Measurements from ENCODE around the gene TNFRSF14.
"Not testable (repeated sequence)": the region's sequence is repeated elsewhere in the genome, so short reads cannot be mapped to it uniquely, and the experiment has no call there.

TNFRSF14 gene

DNA sequence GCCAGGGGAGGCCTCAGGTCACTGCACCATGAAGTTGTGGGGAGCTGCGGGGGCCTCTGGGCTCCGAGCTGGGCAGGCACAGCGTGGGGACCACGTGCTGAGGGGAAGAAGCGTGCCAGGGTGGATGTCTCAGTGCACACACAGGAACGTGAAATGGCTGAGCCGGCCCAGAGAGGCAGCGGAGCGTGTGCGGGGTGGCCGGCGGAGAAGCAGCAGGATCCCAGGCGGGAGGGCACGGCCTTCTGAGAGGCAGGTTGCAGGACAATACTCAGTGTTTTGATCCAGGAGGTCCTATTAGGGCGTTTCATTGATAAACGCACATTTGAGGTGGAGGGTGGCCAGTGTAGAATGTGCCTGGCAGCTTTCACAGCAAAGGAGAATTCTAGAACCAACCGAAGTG is 12.9 kb downstream of the TNFRSF14 start:
- no peak for DNase-seq

DNA sequence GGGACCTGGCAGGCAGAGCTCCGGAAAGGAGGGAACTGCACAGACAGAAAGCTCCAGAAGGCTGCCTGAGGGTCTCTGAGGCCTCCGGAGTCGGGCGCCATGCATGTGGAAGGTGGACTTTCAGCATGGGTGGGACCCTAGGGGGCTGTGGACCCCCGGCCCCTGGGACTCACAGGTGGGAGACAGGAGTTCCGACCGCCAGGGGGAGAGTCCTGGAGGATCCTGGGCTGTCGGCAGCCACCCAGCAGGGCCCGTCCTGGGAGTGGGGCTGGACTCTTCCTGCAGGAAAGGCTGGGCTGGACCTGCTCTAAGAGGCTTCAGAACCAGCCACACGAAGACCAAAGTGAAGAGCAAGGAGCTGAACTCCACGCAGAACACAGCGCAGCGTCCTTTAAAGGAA is 13.5 kb downstream of the TNFRSF14 start:
- not testable (repeated sequence) for DNase-seq

DNA sequence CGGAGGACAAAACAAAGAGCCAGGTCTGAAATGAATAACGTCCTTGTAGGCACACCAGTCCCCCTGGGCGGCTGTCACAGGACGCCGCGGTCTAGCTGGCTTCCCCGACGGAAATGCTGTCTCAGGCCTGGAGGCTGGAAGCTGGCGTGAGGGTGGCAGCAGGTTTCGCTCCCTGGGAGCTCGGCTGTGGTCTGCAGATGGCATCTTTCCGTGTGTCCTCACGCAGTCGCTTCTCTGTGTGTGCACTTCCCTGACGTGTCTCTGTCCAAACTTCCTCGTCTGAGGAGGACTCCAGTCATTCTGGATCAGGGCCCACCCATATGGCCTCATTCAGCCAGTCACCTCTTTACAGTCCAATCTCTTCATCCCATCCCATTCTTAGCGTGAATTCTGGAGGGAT is 14.2 kb downstream of the TNFRSF14 start:
- DNase-seq = no peak

DNA sequence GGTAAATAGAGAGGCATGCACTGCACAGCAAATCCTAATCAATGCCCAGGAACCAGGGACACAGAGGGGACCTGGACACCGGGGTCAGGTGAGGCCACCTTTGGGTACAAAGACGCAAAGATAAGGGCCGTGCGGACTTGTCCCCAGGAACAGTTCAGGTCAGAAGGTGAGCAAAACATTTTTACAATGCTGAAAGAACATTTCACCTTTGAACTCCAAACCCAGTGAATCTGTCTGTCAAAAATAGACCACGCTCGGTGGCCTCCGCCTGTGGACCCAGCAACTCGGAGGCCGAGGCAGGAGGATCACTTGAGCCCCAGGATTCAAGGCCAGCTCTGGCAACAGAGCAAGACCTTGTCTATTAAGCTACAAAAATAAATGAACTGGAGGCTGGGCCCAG is 15.2 kb downstream of the TNFRSF14 start:
- no peak for DNase-seq

DNA sequence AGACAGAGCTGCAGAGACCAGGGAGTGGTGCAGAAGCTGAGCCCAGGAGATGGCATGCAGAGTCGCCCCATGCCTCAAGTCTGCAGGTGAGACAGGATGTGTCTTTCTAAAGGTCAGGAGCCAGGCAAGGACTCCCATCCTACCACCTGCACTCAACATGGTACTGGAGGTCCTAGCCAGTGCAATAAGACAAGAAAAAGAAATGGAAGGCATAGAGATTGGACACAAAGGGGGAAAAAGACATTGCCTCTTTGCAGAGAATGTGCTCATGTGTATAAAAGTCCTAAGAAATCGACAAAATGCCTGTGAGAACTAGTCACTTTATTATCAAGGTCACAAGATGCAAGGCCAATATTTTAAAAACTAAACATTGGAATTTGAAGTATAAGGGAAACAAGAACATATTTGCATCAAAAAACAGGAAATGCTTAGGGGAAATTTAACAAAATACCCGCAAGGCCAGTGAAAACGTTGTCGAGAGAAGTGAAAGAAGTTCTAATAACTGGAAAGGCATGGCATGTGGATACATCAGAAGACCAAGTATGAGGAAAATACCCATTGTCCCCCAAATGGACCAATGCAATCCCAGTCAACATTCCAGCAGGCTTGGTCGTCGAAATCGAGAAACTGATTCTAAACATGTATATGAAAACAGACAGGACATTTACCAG is 17.2 kb downstream of the TNFRSF14 start:
- no peak for DNase-seq

DNA sequence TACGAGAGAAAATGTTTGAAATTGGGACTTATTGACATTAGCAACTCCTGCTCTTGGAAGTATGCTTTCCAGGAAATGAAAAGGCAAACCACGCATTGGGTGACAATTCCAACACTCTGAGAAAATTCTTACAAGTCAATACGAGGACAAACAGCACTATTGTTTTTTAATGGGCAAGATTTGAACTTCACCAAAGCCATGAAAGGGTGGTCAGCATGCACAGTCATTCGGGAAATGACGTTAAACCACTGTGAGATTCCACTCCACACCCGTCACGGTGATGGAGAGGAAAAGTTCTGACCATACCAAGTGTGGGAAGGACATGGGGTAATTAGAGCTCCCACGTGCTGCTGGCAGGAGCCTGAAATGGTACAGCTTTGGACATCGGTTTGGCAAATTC is 18.2 kb downstream of the TNFRSF14 start:
- no peak for DNase-seq

DNA sequence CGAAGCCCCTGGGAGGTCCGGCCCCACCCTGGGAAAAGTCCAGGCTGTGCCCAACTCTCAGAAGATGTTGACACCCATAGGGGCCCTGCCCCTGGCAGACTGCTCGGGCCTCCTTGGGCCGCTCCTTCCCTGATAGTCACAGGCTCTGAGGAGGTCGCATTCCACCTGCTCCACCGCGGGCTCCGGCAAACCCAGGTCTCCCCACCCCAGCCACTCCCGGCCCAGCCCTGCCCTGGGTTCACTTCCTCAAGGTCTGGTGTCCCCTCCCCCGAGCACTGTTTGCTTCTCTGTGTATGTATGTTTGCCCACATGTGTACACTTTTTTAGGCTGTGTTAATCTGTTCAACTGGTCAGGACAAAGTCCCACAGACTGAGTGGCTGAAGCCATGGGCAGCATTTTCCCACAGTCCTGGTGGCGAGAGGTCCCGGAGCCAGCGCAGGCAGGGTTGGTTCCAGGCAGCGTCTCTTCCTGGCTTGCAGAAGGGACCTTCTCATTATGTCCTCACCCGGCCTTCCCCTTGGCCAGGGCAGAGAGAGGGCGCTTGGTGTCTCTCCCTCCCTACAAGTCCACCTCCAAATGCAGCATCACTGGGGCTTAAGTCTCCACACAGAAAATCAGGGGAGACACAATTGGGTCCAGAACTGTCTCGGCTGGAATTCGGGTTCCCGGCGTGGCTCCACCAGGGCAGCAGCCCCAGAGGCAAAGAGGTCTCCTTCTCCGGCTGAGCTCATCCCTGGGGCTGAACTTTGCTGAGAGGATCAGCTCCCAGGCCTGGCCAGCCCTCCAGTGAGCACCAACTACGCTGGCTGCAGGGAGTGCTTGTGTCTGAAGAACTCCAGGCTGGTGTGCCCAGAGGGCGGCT is 19.9 kb downstream of the TNFRSF14 start:
- DNase-seq = no peak

DNA sequence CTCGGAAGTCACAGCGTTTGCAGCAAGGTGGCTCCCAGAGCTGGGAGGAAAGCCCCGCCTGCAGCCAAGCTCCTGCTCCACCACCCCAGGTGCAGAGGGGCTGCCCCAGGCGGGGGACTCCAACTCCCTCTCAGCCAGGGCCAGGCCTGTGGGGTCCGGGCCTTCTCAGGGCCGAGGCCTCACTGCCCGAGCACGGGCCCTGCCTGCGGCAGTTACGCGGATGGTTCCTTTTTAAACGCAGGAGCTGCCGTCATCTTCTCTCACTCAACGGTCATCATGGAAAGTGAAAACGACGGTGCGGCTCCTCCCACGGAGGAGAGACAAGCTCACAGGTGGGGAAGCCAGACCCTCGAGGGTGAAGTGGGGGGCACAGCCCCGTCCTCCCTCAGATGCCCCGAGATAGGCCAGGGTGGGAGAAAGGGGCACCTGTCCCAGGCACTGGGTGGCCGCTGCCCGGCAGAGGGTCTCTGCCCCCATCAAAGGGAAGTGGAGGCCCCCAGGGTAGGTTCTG is 21.4 kb downstream of the TNFRSF14 start:
- not testable (repeated sequence) for DNase-seq

DNA sequence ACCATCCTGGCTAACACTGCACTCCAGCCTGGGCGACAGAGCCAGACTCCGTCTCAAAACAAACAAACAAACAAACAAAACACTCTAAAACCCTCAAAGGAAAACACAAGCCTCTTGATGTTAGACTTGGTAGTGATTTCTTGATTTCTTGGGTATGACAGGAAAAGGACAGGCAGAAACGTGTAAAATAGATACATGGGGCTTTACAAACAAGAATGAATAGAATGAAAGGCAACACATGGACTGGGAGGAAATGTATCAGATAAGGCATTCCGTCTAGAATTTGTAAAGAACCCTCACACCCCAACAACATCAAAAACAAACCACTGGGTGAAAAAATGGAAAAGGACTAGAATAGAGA is 22.6 kb downstream of the TNFRSF14 start:
- no peak for DNase-seq

DNA sequence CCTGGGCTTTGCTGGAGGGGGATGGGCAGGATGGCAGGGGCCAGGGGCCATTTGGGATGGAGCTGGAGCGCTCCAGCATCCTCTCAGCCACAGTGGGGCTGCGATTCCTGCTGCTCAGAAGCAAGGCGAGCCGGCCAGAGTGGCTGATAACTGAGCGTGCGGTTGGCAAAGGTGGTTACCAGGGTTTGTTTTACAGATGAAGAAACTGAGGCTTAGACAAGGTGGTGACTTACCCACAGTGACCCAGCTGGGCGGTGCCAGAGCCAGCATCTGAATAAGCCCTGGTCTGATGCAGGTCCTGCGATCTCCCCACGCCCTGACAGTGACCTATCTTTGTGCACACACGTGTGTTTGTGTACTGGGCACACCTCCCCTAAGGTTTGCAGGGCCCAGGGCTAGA is 24.5 kb downstream of the TNFRSF14 start:
- DNase-seq = no peak

DNA sequence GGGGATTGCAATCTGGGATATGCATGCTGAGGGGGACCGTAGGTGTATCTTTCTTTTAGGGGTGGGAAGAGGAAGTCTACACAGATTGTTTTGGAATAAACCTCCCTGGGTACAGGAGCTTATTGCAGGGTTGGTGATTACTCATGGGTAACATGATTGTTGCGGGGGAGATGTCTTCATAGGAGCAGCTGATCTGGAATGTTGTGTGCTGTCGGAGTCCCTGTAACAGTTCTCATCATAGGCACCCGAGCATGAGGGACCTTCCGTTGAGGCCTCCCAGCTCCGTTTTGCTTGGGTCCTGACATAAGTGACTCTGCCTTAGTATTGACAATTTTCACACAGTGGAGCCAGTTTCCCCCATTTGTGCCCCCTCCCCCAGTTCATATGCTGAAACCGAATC is 26.2 kb downstream of the TNFRSF14 start:
- DNase-seq = no peak

DNA sequence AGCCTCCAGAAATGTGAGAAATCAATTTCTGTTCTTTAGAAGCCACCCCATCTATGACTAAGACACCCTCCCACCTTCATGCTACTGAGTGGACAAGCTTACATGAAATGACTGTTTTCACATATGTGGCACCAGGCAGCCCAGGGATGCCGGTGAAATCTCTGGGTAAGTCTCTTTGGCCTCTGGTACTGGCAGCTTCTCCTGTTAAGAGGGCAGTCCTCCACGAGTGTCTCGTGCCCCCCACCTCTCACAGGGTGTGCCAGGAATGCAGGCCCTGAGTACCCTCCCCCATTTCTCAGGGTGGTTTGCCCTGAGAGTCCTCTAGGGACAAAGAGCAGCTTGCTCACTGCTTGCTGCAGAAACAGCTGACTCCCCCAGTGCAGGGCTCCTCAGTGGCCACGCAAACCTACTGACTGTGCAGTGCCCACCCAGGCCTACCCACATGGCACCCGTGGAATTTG is 27.2 kb downstream of the TNFRSF14 start:
- no peak for DNase-seq

DNA sequence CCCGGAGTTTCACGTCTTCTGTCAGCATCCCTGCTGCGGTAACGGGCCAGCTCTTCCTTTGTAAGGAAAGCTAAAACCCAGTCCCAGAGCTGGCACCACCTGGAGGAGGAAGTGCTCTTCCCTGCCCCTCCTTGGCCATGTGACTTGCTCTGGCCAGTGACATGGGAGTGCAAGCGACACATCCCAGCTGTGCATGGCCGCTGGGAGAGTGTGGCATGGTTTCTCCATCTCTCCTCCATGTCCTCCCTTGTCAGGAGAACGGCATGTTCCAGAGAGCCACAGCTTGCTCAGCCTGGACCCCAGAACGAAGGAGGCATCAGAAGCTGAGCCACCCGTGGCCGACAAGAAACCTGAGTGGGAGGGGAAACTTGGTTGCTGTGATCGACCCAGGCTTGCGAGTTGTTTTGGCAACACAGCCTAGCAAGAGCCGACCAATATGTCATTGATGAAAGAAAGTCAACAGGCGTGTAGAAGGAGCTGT is 27.7 kb downstream of the TNFRSF14 start:
- no peak for DNase-seq

DNA sequence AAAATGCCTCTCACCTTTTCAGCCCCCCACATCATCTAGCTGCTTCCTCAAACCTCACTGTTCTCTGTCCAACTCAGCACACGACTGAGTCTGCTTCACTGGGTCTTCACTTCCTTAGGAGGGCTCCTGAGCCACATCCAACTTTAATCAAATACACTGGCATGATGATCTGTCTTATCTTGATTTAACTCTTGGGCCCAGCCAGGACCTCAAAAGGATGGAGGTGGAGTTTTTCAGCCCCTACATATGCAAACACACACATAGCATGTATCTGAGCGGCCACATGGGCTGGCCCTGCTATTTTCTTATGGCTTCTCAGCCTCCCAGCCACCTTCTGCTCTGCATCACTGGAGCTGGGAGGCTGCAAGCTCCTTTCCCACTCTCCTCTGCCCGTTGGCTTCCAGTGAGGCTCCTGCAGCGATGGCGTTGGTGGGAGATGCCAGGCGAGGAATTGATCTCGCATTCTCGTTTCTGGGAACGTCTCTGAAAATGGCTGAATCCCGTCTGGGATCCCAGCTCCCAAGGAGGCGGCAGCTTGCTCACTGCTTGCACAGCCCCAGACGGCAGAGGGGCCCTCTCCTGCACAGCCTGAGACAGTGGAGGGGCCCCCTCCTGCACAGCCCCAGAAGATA is 28.6 kb downstream of the TNFRSF14 start:
- DNase-seq = no peak

DNA sequence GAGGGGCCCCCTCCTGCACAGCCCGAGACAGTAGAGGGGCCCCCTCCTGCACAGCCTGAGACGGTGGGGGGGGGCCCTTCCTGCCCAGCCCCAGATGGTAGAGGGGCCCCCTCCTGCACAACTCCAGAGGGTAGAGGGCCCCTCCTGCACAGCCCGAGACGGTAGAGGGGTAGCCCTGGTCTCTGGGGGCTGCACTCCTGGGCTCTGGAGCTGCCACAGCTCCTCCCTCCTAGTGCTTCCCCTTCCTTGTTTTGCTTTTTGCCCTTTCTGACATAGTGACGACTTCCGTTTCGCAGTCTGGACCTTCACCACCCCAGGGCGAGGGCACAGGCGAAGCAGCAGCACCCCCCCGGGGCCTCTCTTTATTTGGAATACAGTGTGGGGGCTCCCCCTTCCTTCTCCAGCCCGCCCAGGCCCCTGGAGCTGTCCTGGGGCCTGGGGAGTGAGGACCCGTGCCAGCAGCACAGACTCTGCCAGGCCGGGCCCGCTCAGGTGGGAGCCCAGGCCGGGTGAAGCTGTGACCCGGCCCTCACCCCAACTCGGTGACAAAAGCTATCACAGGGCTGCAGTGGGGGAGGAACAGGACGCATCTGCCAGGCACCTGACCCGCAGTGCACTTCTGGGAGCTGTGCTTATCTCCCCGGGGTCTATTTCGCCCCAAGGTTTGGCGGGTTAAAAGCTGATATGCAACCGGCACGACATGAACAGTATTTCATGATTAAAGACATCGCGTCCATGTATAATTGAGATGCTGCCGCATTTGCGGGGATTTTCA is 29.3 kb downstream of the TNFRSF14 start:
- peak in 2 of 4 experiments; percentile 53 to 63 for DNase-seq

DNA sequence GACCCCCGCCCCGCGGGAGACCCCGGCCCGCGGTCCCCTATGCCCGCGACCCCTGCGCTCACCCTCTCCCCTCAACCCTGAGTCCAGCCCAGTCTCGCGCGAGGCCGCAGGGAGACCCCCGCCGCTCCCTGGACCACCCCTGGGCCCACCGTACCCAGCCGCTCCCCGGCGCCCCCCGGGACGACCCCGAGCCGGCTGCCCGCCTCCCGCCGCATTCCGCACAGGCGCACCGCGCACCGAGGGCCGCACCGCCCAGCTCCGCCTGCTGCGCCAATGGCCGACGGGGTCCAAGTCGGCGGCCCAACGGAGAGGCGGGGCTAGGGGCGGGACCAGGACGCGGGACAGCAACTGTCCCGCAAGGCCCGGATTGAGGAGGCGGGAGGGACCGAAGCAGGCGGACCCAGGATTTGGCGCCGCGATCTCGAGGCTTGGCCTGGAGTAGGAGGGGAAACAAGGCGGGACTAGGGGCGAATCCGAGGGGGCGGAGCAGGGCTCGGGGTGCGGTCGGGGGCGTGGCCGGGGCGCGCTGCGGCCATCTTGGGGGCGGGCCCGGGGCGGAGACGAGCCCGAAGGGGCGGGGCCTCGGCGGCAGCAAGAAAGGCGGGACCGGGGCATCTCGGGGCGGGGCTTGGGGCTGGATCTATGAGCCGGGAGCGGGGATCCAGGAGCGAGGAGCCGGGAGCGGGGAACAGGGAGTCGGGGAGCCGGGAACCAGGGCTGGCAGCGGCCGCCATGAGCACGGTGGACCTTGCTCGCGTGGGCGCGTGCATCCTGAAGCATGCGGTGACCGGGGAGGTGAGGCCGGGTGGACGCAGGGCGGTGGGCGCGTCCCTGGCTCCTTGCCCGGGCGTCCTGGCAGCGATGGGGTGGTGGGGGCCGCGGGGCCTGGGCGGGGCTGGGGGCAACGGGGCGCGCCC is 30.2 kb downstream of the TNFRSF14 start, which contains the start of gene PRXL2B:
PRXL2B (plus strand) TSS at position 624 of the 917 bp plus-strand sequence; CDS start at position 733, 109 bp downstream.
- DNase-seq = peak; percentile 95 to 98 (median 96)

DNA sequence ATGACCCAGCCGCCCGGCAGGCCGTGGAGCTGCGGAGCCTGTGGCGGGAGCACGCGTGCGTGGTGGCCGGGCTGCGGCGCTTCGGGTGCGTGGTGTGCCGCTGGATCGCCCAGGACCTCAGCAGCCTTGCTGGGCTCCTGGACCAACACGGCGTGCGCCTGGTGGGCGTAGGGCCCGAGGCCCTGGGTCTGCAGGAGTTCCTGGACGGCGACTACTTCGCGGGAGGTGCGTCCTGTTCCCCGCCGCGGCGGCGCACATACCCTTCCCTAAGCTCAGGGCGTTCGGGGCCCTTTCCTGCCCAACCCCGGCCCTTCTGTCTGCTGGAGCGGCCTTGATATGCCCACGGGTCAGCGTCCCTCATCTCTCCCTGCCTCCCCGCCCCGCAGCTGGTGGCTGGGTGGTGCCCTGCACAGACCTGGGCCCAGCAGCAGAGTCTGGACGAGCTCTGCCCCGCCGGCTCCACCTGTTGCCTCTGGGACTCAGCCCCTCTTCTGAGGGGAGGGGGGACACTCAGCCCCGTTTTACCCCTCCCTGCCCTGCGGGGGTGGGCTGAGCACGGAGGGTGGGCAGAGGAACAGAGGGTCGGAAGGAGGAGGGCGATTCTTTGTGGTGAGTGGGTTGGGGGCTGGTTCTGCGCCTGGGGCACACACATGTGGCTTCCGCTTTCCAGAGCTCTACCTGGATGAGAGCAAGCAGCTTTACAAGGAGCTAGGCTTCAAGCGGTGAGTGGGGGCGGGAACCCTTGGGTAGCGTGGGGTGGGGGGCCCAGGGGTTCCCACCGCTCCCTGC is 31.1 kb downstream of the TNFRSF14 start:
- DNase-seq = peak in 1 of 4 experiments; percentile 32

DNA sequence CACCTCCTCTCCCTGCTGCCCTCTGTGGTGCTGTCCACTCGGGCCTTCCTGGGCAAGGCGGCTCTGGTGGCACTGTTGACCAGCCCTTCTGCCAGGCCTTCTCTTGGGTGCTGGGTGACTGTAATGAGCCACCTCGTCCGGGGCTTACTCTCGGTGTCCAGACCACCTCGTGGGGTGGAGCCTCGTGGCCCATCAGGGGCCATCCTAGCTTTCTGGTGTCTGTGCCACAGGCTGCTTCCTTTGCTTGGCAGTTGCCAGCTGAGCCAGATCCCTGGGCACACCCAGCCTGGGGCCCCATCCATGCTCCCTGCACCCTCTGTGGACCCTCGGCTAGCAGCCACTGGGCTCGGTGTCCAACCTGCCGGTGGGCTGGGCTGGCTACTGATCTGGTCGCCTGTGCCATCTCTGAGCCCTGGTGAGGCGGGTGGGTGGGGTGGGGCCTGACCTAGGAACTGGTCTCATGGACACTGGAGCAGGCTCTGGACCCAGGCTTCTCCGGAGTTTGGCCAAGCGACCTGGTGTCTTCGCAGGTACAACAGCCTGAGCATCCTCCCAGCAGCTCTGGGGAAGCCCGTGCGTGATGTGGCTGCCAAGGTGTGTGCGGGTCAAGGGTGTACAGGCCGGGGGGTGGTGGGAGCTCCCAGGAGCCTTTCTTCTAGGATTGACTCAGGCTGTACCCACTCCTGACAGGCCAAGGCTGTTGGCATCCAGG is 31.8 kb downstream of the TNFRSF14 start:
- no peak for DNase-seq

DNA sequence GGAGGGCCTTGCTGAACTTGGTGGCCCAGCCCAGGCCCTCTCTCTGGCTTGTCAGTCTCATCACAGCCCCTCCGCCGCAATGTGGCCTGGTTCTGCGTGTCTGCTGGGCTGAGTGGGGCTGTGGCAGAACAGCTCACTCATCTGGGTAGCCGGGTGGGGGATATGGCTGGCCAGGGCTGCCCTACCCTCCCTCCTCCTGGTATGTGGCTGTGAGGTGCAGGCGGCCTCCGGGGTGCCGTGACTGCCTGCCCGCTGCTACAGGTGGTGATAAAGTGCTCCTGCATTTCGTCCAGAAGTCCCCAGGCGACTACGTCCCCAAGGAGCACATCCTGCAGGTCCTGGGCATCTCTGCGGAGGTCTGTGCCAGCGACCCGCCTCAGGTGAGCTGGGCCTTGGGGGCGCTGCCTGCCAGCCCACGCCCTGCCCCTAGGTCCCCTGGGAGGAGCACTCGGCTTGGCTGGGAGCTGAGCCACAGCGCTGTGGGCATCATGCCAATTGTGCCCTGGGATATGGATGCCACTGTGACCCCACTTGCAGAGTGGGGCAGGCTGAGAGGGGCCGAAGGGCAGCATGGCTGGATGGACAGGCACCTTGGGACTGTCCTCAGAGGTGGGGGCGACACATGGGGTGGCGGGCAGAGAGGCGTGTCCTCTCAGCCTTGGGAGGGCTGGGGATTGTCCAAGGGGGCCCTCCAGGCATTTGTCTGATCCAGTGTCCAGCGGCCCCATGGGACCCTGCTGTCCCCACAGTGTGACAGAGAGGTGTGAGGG is 32.7 kb downstream of the TNFRSF14 start:
- DNase-seq = no peak
